GM03348 (cell line): ENCODE results near the gene SETD4.

Source experiments
- DNase-seq: peaks from one replicate; pipeline ENCODE4 v3.0.0; 2012; ENCODE audit warnings: low spot score

Gene SETD4

DNA sequence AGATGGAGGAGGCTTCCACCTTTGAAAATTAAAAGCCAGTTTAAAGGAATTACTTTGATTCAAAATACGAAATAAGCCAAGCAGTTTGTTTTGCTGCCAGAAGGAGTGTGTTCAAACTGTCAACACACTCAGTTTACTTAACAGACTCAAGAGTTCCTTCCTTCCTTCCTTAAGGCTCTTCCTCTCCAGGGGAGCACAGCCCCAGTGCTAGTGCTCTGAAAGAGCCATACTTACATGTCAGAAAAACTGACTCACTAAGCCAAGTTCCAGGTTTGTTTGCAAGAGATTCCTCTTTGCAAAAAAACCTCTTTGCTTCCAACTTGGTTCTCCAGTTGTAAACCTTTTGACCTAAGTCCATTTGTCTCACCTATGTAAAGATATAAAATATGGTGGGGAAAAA lies 14.3 kb downstream of the SETD4 start:
- no peak for DNase-seq

DNA sequence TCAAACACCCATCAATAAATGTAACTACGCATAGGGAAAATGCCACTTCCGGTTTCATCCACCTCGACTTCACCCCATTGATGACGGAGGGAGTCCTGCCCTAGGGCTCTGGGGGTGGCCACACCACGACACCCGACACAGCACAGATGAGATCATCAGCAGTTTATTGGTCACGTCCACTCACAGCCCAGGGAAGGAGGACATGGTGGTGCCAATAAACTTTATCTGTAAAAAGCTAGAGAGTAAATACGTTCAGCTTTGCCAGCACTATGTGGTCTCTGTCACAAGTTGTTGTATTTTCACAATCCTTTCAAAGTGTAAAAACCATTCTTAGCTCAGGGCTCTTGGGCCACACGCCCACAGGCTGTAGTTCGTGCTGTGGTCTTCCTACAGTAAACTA lies 16.3 kb downstream of the SETD4 start:
- no peak for DNase-seq

DNA sequence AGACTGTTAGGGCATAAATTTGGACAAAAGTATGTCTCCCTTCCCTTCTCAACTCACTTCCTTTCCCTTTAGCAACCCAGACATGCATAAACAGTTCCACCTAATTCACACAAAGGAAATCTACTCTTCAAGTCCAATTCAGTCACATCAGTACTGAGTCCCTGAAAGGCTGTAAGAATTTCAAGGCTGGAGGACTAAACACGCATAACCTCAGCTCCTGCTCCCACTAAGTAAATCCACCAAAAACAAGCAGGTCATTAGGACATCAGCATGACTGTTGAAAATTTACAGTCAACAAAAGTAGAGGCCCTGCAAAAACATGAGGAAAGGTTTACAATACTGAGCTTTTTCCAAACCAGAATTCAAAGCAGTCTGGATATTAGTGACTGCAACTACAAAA lies 18.4 kb downstream of the SETD4 start:
- no peak for DNase-seq

DNA sequence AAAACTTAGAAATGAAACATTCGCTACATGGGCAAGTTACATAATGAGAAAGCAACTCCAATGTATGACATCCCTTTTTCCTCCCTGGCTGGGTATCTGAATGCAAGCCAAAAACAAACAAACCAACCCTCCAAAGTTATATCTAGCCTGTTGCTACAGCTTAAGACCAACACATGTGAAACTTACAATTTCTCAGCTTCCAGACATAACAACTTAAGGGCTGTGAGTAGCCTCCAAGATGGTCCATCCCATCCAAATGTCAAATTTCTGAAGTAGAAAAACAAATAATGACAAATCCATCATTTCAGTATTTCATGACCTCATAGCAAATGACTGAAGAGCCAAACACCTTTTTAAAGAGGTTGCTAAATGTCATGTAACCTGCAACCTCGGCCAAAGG lies 19.9 kb downstream of the SETD4 start:
- no peak for DNase-seq

DNA sequence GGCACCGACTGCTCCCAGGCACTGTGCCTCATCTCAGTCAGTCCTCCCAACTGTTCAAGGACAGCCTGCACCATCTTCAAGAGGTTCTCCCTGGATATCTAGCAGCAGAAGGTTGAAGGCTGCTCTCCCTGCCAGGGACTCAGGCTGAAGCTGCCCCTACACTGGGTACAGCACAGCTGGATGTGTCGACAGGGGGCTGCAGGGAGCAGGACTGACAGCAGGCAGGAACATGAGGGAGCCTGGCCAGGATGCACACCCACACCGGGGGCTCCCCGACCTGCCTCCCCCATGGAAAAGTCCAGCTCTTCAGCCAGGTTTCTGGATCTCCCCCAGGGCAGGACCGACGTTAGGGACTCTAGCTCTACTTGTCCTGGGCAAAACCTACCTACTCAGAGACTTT lies 20.5 kb downstream of the SETD4 start:
- no peak for DNase-seq

DNA sequence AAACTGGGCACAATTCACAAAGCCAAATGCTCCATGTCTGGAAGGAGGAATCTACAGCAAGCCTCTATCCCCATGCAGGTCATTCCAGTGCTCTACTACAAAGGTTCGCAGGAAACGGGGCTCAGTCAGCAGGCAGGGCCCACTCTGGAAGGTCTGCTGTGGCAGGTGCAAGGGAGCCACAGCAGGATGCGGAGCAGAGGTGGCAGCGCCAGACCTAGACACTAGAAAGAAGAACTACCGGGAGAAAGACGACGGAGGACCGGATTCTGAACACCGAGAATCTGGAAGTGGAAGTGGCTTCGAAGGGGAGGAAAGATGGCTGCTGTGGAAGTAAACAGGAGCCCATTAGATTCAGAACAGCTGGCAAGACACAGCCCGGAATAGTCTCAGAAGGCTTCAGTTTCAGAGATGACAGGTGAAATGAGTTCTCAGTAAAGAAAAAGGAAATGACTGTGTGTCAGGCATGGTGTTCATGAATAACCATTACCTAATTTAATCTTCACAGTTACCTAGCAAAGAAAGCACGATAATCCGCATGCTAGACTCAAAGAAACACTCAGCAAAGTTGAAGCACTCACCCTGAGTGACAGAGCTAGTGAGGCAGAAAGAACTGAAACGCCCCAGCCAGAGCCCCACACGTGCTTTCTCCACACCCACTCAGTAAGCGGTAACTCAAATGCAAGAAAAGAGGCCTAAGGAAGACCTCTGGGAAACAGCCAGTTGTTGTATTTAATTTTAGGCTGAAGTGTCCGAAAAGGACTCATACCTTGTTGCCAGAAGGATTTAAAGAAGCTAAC lies 21.4 kb downstream of the SETD4 start:
- DNase-seq = no peak

DNA sequence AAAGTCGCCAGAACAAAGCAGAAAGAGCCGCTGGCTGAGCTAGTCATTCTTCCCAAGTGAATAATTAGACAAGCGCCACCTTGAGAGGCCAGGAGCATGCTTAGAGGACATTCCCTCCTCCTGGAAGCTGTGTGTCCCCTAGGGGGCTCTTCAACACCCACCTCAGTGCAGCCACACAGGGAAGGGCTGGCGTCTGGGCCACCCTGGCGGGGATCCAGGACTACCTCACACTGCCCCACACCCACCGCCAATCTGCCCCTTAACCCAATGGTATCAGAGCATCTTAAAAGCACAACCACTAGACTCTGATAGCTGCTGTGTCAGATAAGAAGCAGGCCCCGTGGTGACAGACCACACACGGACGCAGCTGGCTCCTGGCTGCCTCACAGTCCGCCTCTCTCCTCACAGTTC lies 24.9 kb downstream of the SETD4 start:
- DNase-seq = no peak

DNA sequence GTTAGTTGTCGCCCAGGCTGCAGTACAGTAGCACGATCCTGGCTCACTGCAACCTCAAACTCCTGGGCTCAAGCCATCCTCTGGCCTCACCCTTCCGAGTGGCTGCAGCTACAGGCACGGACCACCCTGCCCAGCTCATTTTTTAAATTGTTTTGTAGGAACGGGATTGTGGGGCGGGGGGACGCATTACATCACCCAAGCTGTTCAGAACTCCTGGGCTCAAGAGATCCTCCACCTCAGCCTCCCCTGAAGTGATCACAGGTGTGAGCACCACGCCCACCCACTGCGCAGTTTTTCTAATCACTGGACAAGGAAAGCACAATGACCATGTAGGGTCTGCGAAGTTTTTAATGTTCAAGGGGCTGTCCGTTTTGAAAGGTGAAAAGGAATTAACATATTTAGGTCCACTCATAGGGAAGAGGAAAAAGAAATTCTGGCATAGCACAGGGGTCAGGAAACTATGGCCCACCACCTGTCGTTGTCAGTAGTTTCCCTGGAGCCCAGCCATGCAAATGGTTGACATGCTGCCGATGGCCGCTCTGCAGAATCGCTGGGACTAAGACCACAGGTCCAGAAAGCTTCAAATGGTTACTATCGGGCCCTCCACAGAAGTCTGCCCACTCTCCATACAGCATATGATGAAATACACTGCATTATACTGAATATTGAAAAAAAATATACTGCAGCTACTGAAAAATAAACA lies 26.0 kb downstream of the SETD4 start:
- DNase-seq = no peak

DNA sequence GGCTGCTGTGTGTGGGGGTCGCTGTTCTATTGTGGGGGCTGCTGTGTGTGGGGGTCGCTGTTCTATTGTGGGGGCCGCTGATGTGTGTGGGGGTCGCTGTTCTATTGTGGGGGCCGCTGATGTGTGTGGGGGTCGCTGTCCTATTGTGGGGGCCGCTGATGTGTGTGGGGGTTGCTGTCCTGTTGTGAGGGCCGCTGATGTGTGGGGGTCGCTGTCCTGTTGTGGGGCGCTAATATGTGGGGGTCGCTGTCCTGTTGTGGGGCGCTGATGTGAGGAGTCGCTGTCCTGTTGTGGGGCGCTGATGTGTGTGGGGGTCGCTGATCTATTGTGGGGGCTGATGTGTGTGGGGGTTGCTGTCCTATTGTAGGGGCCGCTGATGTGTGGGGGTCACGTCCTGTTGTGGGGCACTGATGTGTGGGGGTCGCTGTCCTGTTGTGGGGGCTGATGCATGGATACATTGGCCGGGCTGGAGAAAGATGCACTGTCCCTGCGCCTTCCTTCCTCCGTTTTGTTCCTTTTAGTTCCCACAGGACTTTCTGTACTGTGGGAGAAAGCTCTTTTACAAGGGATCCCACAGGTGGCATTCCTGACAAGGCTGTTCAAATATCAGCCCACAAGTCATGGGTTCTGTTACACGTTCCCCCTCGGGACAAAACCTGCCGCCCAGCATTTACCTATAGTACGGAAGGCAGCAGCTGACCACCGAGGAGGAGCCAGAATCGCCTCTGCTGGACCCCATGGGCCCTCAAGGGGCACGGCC lies 27.5 kb downstream of the SETD4 start:
- no peak for DNase-seq

DNA sequence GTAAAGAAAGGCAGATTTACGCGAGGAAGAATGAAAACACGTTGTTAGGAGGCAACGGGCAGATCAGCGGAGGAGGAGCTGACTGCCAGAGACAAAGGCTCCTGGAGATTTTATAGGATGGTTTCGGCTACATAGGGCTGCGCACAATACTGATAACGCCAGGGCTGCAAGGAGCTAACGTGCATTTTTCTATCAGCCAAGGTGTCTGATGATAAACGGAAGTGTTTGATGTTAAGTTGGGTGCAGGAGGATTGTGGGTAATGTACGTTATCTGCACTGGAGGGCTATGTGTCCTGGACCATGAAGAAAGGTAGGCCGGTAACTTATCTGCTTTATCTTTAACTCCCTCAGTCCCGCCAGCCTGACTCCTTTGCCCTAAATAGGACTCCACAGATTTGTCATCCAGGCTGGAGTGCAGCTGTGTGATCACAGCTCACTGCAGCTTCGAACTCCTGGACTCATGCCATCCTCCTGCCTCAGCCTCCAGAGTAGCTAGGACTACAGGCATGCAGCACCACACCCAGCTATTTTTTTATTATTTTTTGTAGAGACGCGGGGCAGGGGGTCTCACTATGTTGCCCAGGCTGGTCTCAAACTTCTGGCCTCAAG lies 29.6 kb downstream of the SETD4 start:
- no peak for DNase-seq

DNA sequence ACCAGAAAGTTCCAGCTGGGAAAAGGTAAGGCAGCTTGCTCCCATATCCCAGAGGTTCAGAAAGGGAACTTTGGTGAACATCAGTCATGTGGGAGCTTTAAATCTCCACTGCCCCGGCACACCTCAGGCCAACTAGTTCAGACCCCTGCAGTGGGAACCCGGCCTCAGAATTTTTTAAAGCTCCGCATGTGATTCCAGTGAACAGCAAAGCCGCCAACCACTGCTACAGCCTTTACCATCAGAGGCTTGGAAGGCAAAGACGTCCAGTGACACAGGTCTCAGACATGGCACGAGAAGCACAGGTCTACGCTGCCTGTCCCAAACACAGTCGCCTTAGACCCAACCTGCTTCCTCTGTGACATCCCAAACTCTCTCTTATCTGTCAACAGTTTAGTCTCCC lies 31.0 kb downstream of the SETD4 start:
- no peak for DNase-seq

DNA sequence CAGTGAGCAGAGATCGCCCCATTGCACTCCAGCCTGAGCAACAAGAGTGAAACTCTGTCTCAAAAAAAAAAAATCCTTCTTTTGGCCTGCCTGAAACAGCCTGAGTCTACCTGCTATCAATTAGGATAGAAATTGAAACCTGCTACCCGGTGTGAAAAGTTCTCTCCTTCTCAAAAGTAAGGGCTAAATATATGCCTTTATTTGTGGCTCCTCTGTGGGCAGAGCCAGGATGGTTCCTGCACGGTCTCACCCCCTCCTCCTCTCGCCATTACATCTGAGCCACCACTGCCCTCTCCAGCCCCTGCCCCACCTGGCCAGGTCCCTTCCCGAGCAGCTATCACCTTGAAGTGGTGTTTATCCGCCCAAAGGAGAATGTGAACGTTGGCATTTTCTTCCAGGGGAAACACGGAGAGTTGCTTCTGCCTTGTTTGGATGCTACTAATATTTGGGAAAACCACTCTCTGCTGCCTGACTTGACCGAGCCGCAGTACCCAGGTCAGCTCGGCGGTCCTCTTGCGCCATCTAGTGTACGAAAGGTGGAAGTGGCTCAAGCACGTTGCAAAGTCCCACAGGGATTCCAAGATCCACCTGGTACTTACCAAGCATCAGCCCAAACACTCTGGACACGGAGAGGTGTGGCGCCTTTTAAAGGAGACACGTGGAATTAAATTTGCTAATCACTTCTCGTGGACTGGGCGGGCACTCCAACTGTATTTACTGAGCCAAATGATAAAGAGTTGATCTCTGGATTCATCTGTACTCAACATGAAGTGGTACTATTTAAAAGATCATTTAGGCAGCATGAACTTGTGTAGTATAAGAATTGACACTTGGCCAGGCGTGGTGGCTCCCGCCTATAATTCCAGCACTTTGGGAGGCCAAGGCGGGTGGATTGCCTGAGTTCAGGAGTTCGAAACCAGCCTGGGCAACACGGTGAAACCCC lies 31.9 kb downstream of the SETD4 start:
- DNase-seq = peak; percentile 92

DNA sequence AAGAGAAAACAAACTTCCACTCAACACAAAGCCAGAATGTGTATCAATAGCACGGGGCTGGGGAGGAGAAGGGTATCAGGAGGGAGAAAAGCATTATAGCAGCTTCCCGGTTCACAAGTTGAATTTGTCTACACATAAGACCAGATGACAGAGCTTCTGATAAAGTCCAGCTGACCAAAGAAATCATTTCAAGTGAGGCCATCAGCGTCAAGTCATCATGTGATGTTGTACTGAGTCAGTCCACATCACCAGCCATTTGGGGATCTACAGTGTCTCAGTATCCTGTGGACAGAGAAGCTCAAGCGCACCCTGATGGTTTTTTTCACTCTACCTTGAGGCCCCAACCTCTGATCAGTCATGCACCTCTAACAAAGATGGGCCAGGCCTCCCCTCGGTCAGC lies 33.0 kb downstream of the SETD4 start:
- DNase-seq = no peak

DNA sequence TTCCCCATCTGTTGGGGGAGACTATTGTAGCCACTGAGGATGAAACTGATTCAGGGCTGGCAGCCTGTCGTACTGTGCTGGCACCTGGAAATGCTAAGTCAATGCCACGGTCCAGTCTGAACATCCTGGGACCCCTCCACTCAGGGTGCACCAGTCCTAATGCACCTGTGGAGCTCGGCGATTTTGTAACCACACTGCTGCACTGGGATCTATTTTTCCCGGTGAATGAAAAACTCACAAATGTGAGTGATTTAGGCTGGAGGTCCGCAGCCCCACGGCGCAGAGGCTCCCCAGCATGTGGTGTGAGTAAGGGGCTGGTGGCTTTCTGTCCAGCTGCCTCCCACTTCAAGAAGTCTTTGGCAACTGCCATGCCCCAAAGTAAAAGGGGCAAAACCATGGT lies 35.5 kb downstream of the SETD4 start:
- no peak for DNase-seq

DNA sequence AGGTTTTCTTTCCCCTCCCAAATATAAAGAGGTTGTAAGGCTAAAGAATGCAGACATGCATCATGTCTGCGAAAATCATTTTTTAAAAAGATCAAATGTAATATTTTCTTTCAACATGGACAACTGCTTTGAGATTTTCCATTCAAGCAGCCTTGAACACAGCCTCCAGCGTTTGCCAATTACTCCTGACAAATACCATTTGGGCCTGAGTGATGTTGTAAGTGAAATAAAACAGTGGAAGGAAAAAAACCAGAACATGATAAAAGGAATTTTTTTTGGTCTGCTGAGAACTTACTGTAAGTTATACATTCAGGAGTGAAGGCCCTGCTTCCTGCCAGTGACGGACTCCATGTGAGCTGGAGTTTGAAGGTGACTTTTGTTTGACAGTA lies 37.2 kb downstream of the SETD4 start:
- DNase-seq = no peak

DNA sequence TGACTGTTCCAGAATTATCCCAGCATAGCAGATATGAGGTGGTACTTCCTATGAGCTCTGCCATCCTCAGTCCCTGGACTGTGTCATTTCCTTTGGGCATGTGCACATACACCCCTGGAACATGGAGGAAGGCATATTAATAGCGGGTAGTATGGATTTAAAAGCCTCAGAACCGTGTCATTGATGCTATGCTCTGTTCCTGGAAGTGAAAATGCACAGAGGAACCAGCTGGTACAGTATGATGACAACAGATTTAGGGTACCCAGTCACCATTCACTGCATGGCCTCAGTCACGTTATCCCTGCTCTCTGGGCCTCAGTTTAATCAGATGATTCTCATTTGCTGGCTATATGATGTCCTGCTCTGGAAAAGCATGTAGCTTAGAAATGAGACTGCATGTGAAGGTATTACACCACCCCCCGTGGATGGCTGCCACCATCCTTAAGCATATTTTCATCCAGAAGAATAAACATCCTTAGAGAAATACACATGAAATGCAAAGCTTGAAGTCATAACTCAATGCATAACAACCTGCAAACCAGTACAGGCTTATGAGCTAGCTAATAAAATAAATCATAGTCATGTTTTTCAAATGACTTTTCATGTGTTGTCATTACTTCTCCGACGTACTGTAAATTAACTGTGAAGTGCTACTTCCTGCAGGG lies 37.8 kb downstream of the SETD4 start:
- no peak for DNase-seq

DNA sequence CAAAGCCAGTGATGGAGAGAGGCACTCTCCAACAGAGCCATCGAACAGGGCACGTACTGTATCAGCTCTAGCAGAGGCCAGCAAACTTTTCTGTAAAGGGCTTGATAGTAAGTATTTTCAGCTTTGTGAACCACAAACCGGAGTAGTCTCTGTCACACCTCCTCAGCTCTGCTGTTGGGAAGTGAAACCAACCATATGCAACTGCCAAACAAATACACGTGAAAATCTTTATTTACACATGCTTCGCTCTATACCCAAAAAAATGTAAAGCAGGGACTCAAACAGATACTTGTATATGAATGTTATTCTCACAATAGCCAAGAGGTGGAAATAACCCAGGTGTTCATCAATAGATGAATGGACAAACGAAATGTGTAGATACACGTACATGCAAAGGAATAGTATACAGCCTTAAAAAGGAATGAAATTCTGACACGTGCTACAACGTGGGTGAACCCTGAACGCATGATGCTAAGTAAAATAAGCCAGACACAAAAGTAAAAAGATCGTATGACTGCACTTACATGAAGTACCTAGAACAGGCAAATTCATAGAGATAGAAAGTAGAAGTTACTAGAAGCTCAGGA lies 39.0 kb downstream of the SETD4 start:
- no peak for DNase-seq

DNA sequence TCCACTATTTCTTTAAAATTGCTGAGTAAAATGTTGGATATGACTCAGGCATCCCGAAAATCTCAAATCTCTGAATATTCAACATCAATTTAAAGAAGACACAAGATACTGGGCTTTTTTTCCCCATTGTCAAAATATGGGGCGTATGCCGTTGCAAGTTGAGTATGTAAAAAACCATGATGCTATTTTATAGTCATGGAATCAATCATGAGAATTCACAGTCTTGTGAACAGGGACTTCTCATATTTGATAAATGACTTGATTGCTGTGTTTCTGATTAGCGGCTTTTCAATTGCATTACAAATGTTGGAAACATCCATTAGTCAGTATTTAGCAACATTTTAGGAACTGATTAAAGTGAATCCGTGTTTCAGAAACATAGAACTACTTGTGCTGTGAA lies 45.3 kb downstream of the SETD4 start:
- peak; percentile 40 for DNase-seq

DNA sequence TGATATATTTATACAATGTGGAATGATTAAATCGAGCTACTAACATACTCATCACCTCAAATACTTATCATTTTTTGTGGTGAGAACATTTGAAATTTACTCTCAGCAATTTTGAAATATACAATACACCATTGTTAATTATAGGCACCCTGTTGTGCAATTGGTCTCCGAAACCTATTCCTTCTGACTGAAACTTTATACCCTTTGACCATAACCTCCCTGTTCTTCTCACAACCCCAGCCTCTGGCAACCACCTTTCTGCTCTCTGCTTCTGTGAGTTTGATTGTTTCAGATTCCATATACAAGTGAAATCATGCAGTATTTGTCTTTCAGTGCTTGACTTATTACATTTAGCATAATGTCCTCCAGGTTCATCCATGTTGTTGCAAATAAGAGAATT lies 49.5 kb downstream of the SETD4 start:
- no peak for DNase-seq

DNA sequence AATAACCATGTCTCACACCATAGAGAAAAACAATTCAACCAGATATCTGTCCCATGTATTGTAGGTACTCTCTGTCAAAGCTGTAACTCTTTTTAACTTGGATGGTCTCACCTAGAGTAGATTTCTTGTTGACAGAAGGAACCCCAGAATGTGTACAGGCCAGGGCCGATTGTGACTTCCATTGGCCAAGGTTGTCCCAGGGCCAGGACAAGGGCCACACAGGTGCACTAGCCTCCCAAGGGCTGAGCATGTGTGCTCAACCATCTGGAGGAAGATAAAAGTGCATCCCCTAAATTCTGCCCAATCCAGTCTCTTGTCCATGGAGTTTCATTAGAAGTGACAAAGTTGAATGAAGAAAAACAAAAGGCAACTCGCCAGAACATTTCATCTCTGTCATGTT lies 51.8 kb downstream of the SETD4 start:
- DNase-seq = no peak
